SK-N-MC (cell line): ENCODE measurements around the gene RAP1GAP2.

Experiments
- EZH2 ChIP-seq: fragments of 200-600 bp; sonication (generic); IDR thresholded peaks from one replicate; pipeline ENCODE4 v1.6.1; 2017; ENCODE audit warnings: antibody characterized with exemption
- FOXP2 ChIP-seq: optimal IDR thresholded peaks from 2 replicates; pipeline ENCODE3; 2011; ENCODE audit warnings: mild to moderate bottlenecking, moderate library complexity; ENCODE audit not compliant: insufficient read depth; ENCODE audit errors: extremely low read length, control extremely low read depth
- POLR2AphosphoS5 ChIP-seq: IDR thresholded peaks from 2 replicates; pipeline ENCODE4 v1.6.1; 2012; ENCODE audit warnings: mild to moderate bottlenecking, low read depth, low read length, borderline replicate concordance

DNA sequence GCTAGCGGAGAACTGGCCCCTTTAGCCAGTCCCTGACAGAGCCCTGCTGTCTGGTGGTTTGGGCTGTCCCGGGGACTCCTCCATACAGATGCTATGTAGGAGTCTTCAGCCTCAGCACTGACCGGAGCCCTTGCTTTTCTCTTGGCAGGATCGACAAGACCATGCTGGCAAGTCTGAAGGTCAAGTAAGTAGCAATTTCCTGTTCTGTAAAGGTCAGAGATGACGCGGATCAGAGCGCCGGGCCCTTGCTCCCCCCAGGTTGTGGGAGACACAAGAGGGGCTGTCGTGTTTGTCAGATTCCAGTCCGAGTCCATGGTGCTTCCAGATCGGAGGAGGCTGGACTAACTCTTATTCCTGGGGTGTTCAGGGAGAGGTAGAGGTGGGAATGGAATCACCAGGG, 4.1 kb downstream of the RAP1GAP2 start:
- TF ChIP-seq EZH2 (no peak), POLR2AphosphoS5 (no peak), FOXP2 (no peak)
